HG03457 (cell line): ENCODE results near the gene MCHR2.
A peak's percentile ranks its signal among the peaks of the same experiment; 100 is the strongest.
"Not testable (repeated sequence)": the region's sequence is repeated elsewhere in the genome, so short reads cannot be mapped to it uniquely, and the experiment has no call there.

ENCODE experiments used
- ATAC-seq: cut with Tn5 transposase; IDR thresholded peaks from one replicate; pipeline ENCODE4 v1.9.1; 2021; ENCODE audit warnings: moderate number of reproducible peaks; ENCODE audit not compliant: unreplicated experiment

MCHR2 gene

GRCh38 chr6:99993533-99994251, at the start of gene MCHR2:
TSS of gene MCHR2 (minus strand) at chr6:99994223. CDS start at chr6:99956147, 38,076 bp downstream.
- ATAC-seq, result no peak

- ATAC-seq, result not testable (repeated sequence)
Observed at GRCh38 chr6:100038546-100038945, 44.5 kb upstream of the MCHR2 start.

- ATAC-seq, result peak; percentile 89
Observed at GRCh38 chr6:100035873-100036653, 42.0 kb upstream of the MCHR2 start.

- no peak for ATAC-seq
Observed at GRCh38 chr6:100023798-100024197, 29.8 kb upstream of the MCHR2 start.

- ATAC-seq, result no peak
Observed at GRCh38 chr6:100022847-100023246, 28.8 kb upstream of the MCHR2 start.

GRCh38 chr6:100008857-100009256, 14.8 kb upstream of the MCHR2 start:
- ATAC-seq, result no peak

- peak; percentile 94 for ATAC-seq
Observed at GRCh38 chr6:100001915-100002388, 7.9 kb upstream of the MCHR2 start.

GRCh38 chr6:99997141-99997540, 3.1 kb upstream of the MCHR2 start:
- no peak for ATAC-seq

GRCh38 chr6:99995916-99996315, 1.9 kb upstream of the MCHR2 start:
- no peak for ATAC-seq

- ATAC-seq, result no peak
Observed at GRCh38 chr6:99993146-99993532, 884 bp downstream of the MCHR2 start.

- no peak for ATAC-seq
Observed at GRCh38 chr6:99991955-99992354, 2.1 kb downstream of the MCHR2 start.

GRCh38 chr6:99980741-99981140, 13.3 kb downstream of the MCHR2 start:
- ATAC-seq, result no peak

- ATAC-seq, result no peak
Observed at GRCh38 chr6:99979953-99980352, 14.1 kb downstream of the MCHR2 start.

GRCh38 chr6:99967052-99967451, 27.0 kb downstream of the MCHR2 start:
- no peak for ATAC-seq

GRCh38 chr6:99960027-99960426, 34.0 kb downstream of the MCHR2 start:
- ATAC-seq, result no peak

GRCh38 chr6:99951016-99951805, 42.8 kb downstream of the MCHR2 start:
- no peak for ATAC-seq

GRCh38 chr6:99946005-99946404, 48.0 kb downstream of the MCHR2 start:
- no peak for ATAC-seq

GRCh38 chr6:99943846-99944245, 50.2 kb downstream of the MCHR2 start:
- ATAC-seq, result no peak

- ATAC-seq, result no peak
Observed at GRCh38 chr6:99940582-99940981, 53.4 kb downstream of the MCHR2 start.

- ATAC-seq, result no peak
Observed at GRCh38 chr6:99933129-99933528, 60.9 kb downstream of the MCHR2 start.

- ATAC-seq, result no peak
Observed at GRCh38 chr6:99912657-99913056, 81.4 kb downstream of the MCHR2 start.
